H1 (cell line): ENCODE data around the gene TFPT. TPM values are rescaled to one million over a fixed set of nuclear protein-coding genes. Genes with fewer than 3 reads are reported as not detected.

Experiments
- CTCF ChIA-PET: fragments of 300-600 bp; sonication (Branson Sonifier 250); formaldehyde crosslinking; loops from one replicate; lab custom pipeline; 2021; ENCODE audit not compliant: partially characterized antibody; lab: Charles Lee
- POLR2A ChIA-PET: fragments of 300-600 bp; sonication (Branson Sonifier 250); formaldehyde crosslinking; loops from one replicate; lab custom pipeline; 2021; ENCODE audit warnings: inconsistent platforms; ENCODE audit not compliant: partially characterized antibody; lab: Charles Lee
- DNase-seq, 2 experiments: peaks; one replicate each; pipeline versions ENCODE4 v3.0.0 to v3.0.0-alpha.2; 2010 to 2022; ENCODE audit warnings: low spot score in 2 of 2, low read depth in 1 of 2, mixed read lengths in 1 of 2
- FAIRE-seq: peaks from 2 replicates; lab custom pipeline; 2011; peaks lifted over from hg19 to GRCh38; lab: Jason Lieb, UNC
- H2AFZ ChIP-seq: 2 replicates; pipeline ENCODE4 v1.8.1; 2012; ENCODE audit warnings: low read length, inconsistent platforms
- H2AK5ac ChIP-seq: 2 replicates; pipeline ENCODE4 v1.6.1; 2013; ENCODE audit warnings: low read depth, low read length
- H2BK120ac ChIP-seq: replicated peaks from 2 replicates; pipeline ENCODE3; 2013; ENCODE audit warnings: low read depth, low read length, inconsistent platforms
- H2BK12ac ChIP-seq: 2 replicates; pipeline ENCODE4 v1.6.1; 2013; ENCODE audit warnings: low read depth, low read length
- H2BK15ac ChIP-seq: 2 replicates; pipeline ENCODE4 v1.6.1; 2013; ENCODE audit warnings: low read length
- H2BK20ac ChIP-seq: 2 replicates; pipeline ENCODE4 v1.6.1; 2013; ENCODE audit warnings: low read length
- H2BK5ac ChIP-seq: 2 replicates; pipeline ENCODE4 v1.6.1; 2013; ENCODE audit warnings: low read depth, low read length
- H3K14ac ChIP-seq: 2 replicates; pipeline ENCODE4 v1.6.1; 2013; ENCODE audit warnings: inconsistent platforms; ENCODE audit not compliant: insufficient read length
- H3K18ac ChIP-seq: 2 replicates; pipeline ENCODE4 v1.6.1; 2013; ENCODE audit warnings: low read length; ENCODE audit errors: extremely low read depth
- H3K23ac ChIP-seq: 2 replicates; pipeline ENCODE4 v1.6.1; 2013; ENCODE audit warnings: inconsistent platforms; ENCODE audit not compliant: insufficient read length
- H3K23me2 ChIP-seq: 2 replicates; pipeline ENCODE4 v1.6.1; 2013; ENCODE audit warnings: low read depth, low read length
- H3K27ac ChIP-seq: 2 replicates; pipeline ENCODE4 v1.6.1; 2011; ENCODE audit warnings: low read depth, low read length, inconsistent platforms
- H3K27me3 ChIP-seq, 4 experiments: replicated peaks in 1 of 4; 1 replicate in 1 of 4; 2 replicates in 3 of 4; pipeline versions ENCODE4 v1.6.1 to v1.8.1; 2011 to 2013; ENCODE audit warnings: low read length in 3 of 4, mild to moderate bottlenecking in 3 of 4, inconsistent platforms in 2 of 4, mixed read lengths in 2 of 4, moderate library complexity in 1 of 4; ENCODE audit not compliant: control insufficient read depth in 3 of 4, insufficient read depth in 3 of 4; ENCODE audit errors: extremely low read depth in 1 of 4
- H3K36me3 ChIP-seq, 4 experiments: 2 replicates each; pipeline versions ENCODE4 v1.6.1 to v1.8.1; 2011 to 2013; ENCODE audit warnings: mild to moderate bottlenecking in 4 of 4, low read length in 3 of 4, moderate library complexity in 2 of 4, control low read depth in 1 of 4, inconsistent platforms in 1 of 4; ENCODE audit not compliant: insufficient read depth in 4 of 4, control insufficient read depth in 2 of 4
- H3K4ac ChIP-seq: replicated peaks from 2 replicates; pipeline ENCODE3; 2013; ENCODE audit warnings: low read length, low read depth, mixed read lengths, inconsistent platforms; ENCODE audit not compliant: insufficient read length
- H3K4me1 ChIP-seq, 4 experiments: replicated peaks in 1 of 4; 1 replicate in 1 of 4; 2 replicates in 3 of 4; pipeline versions ENCODE4 v1.6.1 to v1.8.1; 2011 to 2013; ENCODE audit warnings: low read length in 3 of 4, inconsistent platforms in 2 of 4, mixed read lengths in 1 of 4; ENCODE audit not compliant: insufficient read depth in 4 of 4, control insufficient read depth in 3 of 4
- H3K4me2 ChIP-seq, 2 experiments: 2 replicates each; pipeline versions ENCODE4 v1.6.1 to v1.8.1; 2011 to 2013; ENCODE audit warnings: low read depth in 2 of 2, low read length in 2 of 2, control low read depth in 1 of 2, inconsistent platforms in 1 of 2, mild to moderate bottlenecking in 1 of 2; ENCODE audit not compliant: insufficient read depth in 1 of 2
- H3K4me3 ChIP-seq, 4 experiments: fragments of 200-600, 300-600 bp in 1 of 4; sonication (generic), shearing (Covaris generic), sonication (Bioruptor Twin) in 1 of 4; 2 replicates each; pipeline versions ENCODE4 v1.5.1 to v1.8.1; 2011 to 2016; ENCODE audit warnings: low read length in 4 of 4, low read depth in 3 of 4, control low read depth in 2 of 4, inconsistent platforms in 2 of 4, mild to moderate bottlenecking in 2 of 4, mixed read lengths in 1 of 4, moderate library complexity in 1 of 4; ENCODE audit not compliant: insufficient read depth in 2 of 4; ENCODE audit errors: extremely low read depth in 1 of 4
- H3K56ac ChIP-seq: replicated peaks from 2 replicates; pipeline ENCODE3; 2013; ENCODE audit warnings: low read depth, mild to moderate bottlenecking, mixed read lengths, low read length, inconsistent platforms; ENCODE audit not compliant: insufficient read length
- H3K79me1 ChIP-seq: 2 replicates; pipeline ENCODE4 v1.6.1; 2013; ENCODE audit warnings: low read depth, low read length, control low read depth
- H3K79me2 ChIP-seq, 2 experiments: 2 replicates each; pipeline versions ENCODE4 v1.6.1 to v1.8.1; 2012 to 2013; ENCODE audit warnings: low read length in 2 of 2, mild to moderate bottlenecking in 2 of 2, inconsistent platforms in 1 of 2; ENCODE audit not compliant: insufficient read depth in 2 of 2, control insufficient read depth in 1 of 2
- H3K9ac ChIP-seq, 4 experiments: replicated peaks in 1 of 4; 1 replicate in 1 of 4; 2 replicates in 3 of 4; pipeline versions ENCODE4 v1.6.1 to v1.8.1; 2011 to 2013; ENCODE audit warnings: low read depth in 3 of 4, low read length in 3 of 4, control low read depth in 2 of 4, mild to moderate bottlenecking in 2 of 4, moderate library complexity in 2 of 4, inconsistent platforms in 1 of 4; ENCODE audit errors: extremely low read depth in 1 of 4
- H3K9me3 ChIP-seq, 2 experiments: 2 replicates each; pipeline versions ENCODE4 v1.6.1 to v1.8.1; 2012 to 2013; ENCODE audit warnings: mild to moderate bottlenecking in 2 of 2, moderate library complexity in 2 of 2, control low read depth in 1 of 2, inconsistent platforms in 1 of 2, low read depth in 1 of 2, low read length in 1 of 2, mixed read lengths in 1 of 2; ENCODE audit not compliant: insufficient read depth in 2 of 2
- H4K20me1 ChIP-seq, 2 experiments: replicated peaks in 1 of 2; 2 replicates each; pipeline versions ENCODE3 to v1.8.1; 2011 to 2013; ENCODE audit warnings: inconsistent platforms in 2 of 2, low read length in 2 of 2, mild to moderate bottlenecking in 1 of 2; ENCODE audit not compliant: insufficient read depth in 2 of 2, control insufficient read depth in 1 of 2
- H4K5ac ChIP-seq: 2 replicates; pipeline ENCODE4 v1.6.1; 2013; ENCODE audit warnings: low read length, low read depth, mixed read lengths, inconsistent platforms; ENCODE audit not compliant: insufficient read length
- H4K8ac ChIP-seq: 2 replicates; pipeline ENCODE4 v1.8.0; 2013; ENCODE audit warnings: mild to moderate bottlenecking, moderate library complexity, low read length, inconsistent platforms; ENCODE audit not compliant: insufficient read depth; ENCODE audit errors: extremely low read depth
- H4K91ac ChIP-seq: replicated peaks from 2 replicates; pipeline ENCODE3; 2013; ENCODE audit warnings: low read length, mixed read lengths, inconsistent platforms; ENCODE audit not compliant: insufficient read length
- CBX8 ChIP-seq: fragments of 300-800, 300-1000 bp; sonication (generic); IDR thresholded peaks from 2 replicates; pipeline ENCODE4 v1.7.1; 2016; ENCODE audit warnings: low read depth, low read length, borderline replicate concordance
- CTCF ChIP-seq, 3 experiments: IDR thresholded peaks; 1 replicate in 2 of 3; 2 replicates in 1 of 3; pipeline versions ENCODE4 v1.5.1 to v1.6.1; 2011; ENCODE audit warnings: low read length in 3 of 3, mild to moderate bottlenecking in 3 of 3, inconsistent platforms in 2 of 3, low read depth in 1 of 3, moderate library complexity in 1 of 3; ENCODE audit not compliant: insufficient read depth in 1 of 3; ENCODE audit errors: control extremely low read depth in 1 of 3
- EGR1 ChIP-seq: IDR thresholded peaks from 2 replicates; pipeline ENCODE4 v1.6.1; 2011; ENCODE audit warnings: low read depth, low read length, borderline replicate concordance
- JUND ChIP-seq: IDR thresholded peaks from 2 replicates; pipeline ENCODE4 v1.6.1; 2011; ENCODE audit warnings: mild to moderate bottlenecking, improper control_type of control experiment, low read length
- SRF ChIP-seq: IDR thresholded peaks from 2 replicates; pipeline ENCODE4 v1.6.1; 2011; ENCODE audit warnings: mild to moderate bottlenecking, low read depth, low read length, moderate library complexity
- WGBS, 2 experiments: shearing (Covaris generic) in 1 of 2; methylation state at CpG; one replicate each; pipeline versions ENCODE4 v1.1.6 to v1.1.7; 2013 to 2015; ENCODE audit warnings: low lambda C conversion rate in 2 of 2, mixed read lengths in 2 of 2, inconsistent platforms in 1 of 2, low coverage in 1 of 2, missing lambda C conversion rate in 1 of 2; ENCODE audit not compliant: insufficient replicate concordance in 2 of 2, insufficient coverage in 1 of 2, insufficient read length in 1 of 2; ENCODE audit errors: extremely low coverage in 1 of 2, missing lambda C conversion rate in 1 of 2; 5-methylcytosine and 5-hydroxymethylcytosine counted together
- polyA plus RNA-seq, 7 experiments: library from polyadenylated mRNA; depleted of rRNA in 3 of 7; stranded (reverse) in 5 of 7; unstranded in 2 of 7; fragments of >200 nt in 5 of 7; fragments of 200-250 nt in 2 of 7; gene quantifications; 1 replicate in 5 of 7; 2 replicates in 1 of 7; 4 replicates in 1 of 7; pipeline versions ENCODE4 v1.2.1 to v1.2.3, GENCODE V29; 2011 to 2013; ENCODE audit warnings: missing spikeins in 2 of 7, mixed read lengths in 2 of 7
- total RNA-seq: library from RNA; stranded (reverse); fragmentation: NEBNext Ultra II Directional; extraction: Animal tissue kit (Norgen Biotek cat#: 25700); gene quantifications from 2 replicates; pipeline ENCODE4 v1.2.1, GENCODE V29; 2021

Gene TFPT
- total and polyA plus RNA-seq, 2 of the 8 experiments (the other 6 are each of a cell fraction or from before 2014, with no cell fraction given): 10.4 to 17.7 TPM

- Histone ChIP-seq H2BK15ac (no peak overlapping the region), H3K56ac (no peak overlapping the region), H4K20me1 (no peaks in the 10 kb centered on the region), H2BK5ac (no peak overlapping the region), H4K91ac (no peak overlapping the region), H3K4me1 (peaks cover 0 to under 1% (median 0%) of the 10 kb centered on the region in 4 experiments; a peak in 1 of 7 replicates), H3K79me1 (no peaks in the 10 kb centered on the region), H2BK20ac (no peak overlapping the region), H3K27me3 (no peaks in the 10 kb centered on the region), H4K8ac (no peak overlapping the region), H2AFZ (no peak overlapping the region), H3K9ac (no peak overlapping the region), H4K5ac (no peak overlapping the region), H3K4me3 (no peak overlapping the region; a peak in 1 of 8 replicates), H2AK5ac (no peak overlapping the region), H3K79me2 (no peaks in the 10 kb centered on the region), H3K4me2 (no peak overlapping the region), H2BK120ac (no peak overlapping the region), H3K9me3 (peaks cover 12 to 13% of the 10 kb centered on the region in 2 experiments; a peak in 3 of 4 replicates), H2BK12ac (no peak overlapping the region), H3K23me2 (no peaks in the 10 kb centered on the region), H3K23ac (no peak overlapping the region), H3K14ac (no peak overlapping the region), H3K27ac (no peak overlapping the region), H3K18ac (no peak overlapping the region), H3K36me3 (no peaks in the 10 kb centered on the region), H3K4ac (no peak overlapping the region)
- POLR2A ChIA-PET: no interaction called here
- TF ChIP-seq CTCF (IDR thresholded peaks at IDR 0.05; ENCODE audit: control extremely low read depth in 1 of 3, insufficient read depth in 1 of 3, low read depth in 1 of 3, low read length in 3 of 3): no peak
- no peak for TF ChIP-seq SRF
- TF ChIP-seq CBX8: no peak
- TF ChIP-seq EGR1: no peak
- no peak for TF ChIP-seq JUND
- WGBS, 2 experiments: 92% methylated on average over 3 of the region's 3 CpGs; no CpG with 5 or more reads in 1 of the 2 experiments
- FAIRE-seq (no peak), DNase-seq (no peak)
- CTCF ChIA-PET: interaction anchor here (0.8 kb wide), 1 partner anchor 34 kb away, joined by 3 read pairs; no protein-coding TSS in a partner anchor
These were observed 31.0 kb downstream of the TFPT start for GRCh38 chr19:54084410-54084809.
